Bone marrow (tissue), 2 donors: ENCODE measurements around the gene UHRF1.
"Not testable (repeated sequence)": the region's sequence is repeated elsewhere in the genome, so short reads cannot be mapped to it uniquely, and the experiment has no call there.

Experiments
- DNase-seq, 2 donors: peaks; one replicate each; lab custom pipeline; 2025; lab: John Stamatoyannopoulos, UW

Gene UHRF1

DNA sequence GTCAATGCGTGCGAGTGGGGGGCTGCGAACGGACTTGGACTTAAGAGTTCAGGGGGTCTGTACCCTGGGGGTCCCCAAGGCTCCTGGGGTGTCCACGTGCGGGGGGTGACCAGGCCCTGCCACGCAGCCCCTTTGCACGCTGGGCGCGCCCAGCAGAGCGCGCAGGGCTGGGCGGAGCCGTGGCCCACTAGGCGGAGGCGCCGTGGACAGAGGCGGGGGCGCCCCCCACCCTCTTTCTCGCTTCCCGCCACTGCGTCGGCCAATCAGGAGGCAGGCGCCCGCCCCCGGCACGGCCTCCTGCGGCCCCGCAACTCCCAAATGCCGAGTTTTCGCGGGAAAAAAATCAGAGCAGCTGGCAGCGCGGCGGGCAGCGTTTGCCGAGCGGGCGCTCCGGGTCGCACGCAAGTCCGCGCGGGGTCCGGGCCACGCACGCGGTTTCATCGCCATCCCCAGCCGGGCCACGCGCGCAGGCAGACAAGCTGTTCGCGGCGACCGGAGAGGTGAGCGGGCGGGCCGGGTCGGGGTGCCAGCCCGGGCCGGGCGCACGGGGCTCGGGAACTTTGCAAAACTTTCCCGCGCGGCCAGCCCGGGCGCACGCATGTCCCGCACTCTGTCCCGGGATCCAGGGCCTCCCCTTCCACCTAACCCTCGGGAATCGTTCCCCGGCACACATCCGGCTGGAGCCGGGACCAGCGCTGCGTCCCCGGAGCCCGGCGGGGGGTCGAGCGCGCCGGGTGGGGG lies at the start of gene UHRF1:
Gene UHRF1, plus strand, starts transcription at position 346 of the 741 bp plus-strand sequence. CDS start 1,385 bp downstream, outside the sequence.
- no peak for DNase-seq

DNA sequence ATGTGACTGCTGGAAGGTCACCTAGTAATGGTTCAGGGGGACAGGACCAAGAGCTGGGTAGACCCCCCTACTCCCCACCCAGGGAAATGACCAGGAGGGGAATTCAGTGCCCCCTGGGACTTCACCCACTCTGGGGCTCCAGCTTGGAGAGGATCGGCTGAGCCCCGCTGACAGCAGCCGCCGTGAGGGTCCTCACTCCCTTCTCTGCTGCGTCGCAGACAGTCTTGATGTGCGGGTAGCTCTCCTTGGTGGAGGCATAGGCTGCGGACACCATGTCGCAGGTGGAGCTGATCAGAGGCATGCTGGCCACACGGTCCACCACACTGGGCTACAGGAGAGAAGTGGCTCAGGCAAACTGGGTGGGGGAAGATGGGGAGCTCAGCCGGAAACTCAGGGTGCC lies 49.6 kb upstream of the UHRF1 start:
- no peak for DNase-seq

GRCh38 chr19:4861147-4861546 lies 48.2 kb upstream of the UHRF1 start:
- DNase-seq = no peak

DNA sequence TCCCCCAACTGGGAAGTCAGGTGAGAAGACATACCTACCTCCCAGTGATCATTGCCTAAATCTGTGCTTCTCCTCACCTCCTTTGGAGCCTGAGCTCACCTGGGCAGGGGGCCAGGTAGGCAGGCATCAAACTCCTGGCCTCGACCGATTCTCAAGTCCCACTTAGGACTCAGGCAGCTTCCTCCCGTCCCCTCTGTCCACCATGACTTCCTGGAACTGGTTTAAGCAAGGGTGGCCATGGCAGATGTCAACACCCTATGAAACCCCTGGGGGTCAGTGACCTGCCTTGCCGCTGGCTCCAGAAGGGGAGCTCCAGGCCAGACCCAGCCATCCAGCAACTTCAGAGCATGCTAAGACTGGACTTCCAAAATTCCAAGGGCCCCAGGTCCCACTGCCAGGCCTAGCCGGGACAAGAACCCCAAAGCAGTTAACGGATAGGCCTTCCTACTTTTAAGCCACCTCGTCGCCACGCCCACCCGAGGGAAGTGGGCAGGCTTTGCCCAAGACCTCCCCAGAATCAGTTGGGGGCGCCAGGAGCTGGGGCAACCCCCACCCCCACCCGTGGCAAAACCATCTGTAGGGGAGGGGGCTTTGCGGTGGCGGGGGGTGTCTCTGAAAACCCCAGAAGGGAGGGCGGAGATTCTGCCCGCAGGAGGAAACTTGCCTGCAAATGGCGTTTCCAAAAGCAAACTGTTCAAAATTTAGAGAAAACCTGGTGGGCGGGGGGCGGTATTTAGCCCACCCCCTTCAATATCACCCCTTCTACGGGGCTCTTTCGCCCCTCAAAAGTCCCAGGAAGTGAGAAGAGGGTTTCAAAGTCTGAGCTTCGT lies 42.5 kb upstream of the UHRF1 start:
- DNase-seq = peak; percentile 16 to 29

DNA sequence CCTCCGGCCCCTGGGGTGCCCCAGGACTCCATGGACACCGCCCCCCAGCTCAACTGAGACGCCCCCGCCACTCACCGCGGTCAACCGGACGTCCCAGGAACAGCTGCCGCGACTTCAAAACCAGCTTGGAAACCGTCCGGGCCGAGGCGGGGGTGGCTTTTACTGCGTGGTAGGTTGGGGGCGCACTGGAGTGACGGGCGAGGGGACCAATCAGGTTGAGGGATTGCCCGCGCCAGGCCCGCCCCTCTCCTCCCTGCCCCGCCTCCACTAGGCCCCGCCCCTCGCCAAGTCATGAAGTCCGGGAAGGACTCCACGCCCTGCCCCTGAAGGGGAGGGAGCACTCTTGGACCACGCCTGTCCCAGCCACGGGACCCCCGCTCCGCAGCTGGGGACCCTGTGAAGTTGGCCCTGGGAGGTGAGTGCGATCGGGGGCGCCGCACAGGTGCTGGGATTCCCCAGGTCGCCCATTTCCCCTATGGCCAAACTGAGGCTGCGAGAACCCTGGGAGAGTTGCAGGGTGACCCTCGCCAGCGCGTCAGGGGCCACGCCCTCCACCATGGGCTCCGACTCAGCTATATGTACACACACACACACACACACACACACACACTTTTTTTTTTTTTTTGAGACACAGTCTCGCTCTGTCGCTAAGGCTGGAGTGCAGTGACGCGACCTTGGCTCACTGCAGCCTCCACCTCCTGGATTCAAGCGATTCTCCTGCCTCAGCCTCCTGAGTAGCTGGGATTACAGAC lies 41.6 kb upstream of the UHRF1 start, which contains the start of gene PLIN3:
Gene PLIN3, minus strand, starts transcription at position 134 of the 752 bp plus-strand sequence. CDS start 6,273 bp downstream, outside the sequence.
- peak; percentile 88 to 98 for DNase-seq

DNA sequence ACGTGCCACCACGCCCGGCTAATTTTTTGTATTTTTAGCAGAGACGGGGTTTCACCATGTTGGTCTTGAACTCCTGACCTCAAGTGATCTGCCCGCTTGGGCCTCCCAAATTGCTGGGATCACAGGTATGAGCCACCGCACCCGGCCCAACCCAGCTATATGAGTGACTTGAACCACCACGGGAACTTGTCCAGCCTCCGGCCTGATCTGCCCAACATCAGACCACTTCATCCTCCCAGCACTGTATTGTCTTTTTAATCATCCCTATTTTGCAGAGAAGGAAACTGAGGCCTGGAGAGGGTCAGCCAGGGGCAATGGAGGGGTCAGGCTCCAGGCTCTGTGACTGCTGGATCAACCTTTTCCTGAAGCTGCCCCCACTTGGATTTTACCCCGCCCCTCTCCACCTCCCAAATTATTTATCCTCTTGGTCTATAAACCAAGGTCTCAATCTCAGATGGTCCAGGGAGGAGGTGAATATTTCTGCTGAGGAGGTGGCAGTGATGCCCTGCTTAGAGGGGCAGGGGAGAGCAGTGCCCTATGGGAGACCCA lies 40.9 kb upstream of the UHRF1 start:
- no peak for DNase-seq

GRCh38 chr19:4870025-4870700 lies 39.1 kb upstream of the UHRF1 start:
- DNase-seq = peak; percentile 40 to 92

GRCh38 chr19:4871711-4872110 lies 37.6 kb upstream of the UHRF1 start:
- no peak for DNase-seq

DNA sequence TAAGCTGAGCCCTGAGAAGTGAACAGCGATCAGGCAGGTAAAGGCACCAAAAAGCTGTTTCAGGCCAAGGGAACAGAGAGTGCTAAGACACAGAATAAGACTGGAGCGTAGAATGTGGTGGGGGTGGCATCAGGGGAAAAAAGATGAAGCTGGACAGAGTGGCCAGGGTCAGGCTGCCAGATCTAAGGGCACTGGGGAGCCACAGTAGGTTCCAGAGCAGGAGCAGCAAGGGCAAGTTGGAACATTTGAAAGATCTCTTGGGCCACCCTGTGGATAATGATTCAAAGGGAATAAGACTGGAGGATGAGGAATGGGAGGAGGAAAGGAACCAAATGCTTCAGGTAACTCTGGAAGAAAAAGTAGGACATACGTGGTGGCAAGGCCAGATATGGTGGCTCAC lies 35.4 kb upstream of the UHRF1 start:
- no peak for DNase-seq

DNA sequence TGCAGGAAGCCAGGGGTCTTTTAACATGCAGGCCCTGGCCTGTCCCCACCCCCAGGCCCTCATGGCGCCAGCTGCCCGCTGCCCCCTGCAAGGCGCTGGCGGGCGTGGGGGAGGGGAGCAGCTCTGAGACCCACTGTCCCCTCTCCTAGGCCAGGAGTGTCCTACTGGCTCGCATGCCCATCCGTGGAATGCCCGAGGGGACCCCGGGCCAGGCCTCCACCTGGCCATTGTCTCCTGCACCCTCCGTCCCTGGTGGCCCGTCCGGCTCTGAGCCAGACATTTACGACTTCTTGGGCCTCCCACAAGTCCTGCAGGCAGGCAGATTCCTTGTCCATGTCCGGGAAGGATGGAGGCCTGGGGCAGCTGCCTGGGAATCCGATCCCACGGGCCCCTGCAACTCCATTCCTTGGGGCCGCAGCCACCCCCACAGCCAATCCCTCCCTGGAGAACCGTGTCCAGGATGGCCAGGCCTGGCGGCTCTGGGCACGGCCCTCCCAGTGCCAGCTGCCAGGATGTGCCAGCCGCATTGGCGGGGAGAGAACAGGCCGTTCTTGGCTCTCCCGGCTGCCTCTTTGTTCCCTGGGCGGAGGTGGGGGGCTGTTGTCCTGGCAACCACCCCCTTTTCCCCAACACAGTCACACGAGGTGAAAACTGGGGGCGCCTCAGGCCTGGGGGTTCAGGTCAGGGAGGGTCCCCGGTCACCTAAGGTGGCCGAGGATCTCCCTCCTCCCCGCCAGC lies 31.4 kb upstream of the UHRF1 start:
- DNase-seq = no peak

DNA sequence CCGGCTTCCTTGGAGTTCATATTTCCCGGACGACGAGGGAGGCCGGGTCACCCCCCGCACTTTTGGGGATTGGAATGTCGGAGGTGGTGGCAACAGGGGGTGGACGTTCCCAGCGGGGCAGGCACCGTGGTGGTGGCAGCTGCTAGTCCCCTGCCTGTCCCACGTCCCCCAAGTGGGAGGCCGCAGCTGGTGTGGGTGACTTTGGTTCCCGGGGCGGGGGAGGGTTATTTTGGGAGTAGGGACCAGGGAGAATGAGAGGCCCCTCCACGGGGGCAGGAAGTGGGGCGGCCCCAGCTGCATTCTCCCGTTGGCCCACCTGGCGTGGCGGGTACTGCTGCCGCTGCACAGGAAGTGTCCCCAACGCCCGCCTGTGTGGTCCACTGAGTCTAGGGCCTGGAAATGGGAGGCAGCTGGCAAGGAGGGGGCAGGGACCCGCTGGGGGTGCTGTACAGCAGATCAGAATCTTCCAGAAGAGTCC lies 30.8 kb upstream of the UHRF1 start:
- peak in 1 of 2 donors; percentile 52 for DNase-seq

GRCh38 chr19:4879041-4879440 lies 30.3 kb upstream of the UHRF1 start:
- DNase-seq = no peak

GRCh38 chr19:4882874-4883273 lies 26.4 kb upstream of the UHRF1 start:
- not testable (repeated sequence) for DNase-seq

- DNase-seq = not testable (repeated sequence)
Observed at GRCh38 chr19:4884993-4885392, 24.3 kb upstream of the UHRF1 start.

DNA sequence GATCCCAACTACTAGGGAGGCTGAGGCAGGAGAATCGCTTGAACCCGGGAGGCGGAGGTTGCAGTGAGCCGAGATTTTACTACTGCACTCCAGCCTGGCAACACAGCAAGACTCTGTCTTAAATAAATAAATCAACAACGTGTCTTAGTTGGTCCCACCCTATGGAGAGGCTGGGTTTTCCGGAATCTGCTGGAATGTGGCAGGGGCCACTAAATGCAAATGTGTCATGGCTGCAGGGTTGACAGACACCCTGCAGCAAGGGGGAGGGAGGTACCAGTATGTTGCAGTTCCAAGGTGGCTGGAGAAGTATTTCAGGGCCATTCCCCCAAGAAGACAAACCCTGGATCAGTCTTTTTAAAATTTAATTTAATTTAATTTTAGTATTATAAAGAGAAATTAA lies 21.5 kb upstream of the UHRF1 start:
- not testable (repeated sequence) for DNase-seq

DNA sequence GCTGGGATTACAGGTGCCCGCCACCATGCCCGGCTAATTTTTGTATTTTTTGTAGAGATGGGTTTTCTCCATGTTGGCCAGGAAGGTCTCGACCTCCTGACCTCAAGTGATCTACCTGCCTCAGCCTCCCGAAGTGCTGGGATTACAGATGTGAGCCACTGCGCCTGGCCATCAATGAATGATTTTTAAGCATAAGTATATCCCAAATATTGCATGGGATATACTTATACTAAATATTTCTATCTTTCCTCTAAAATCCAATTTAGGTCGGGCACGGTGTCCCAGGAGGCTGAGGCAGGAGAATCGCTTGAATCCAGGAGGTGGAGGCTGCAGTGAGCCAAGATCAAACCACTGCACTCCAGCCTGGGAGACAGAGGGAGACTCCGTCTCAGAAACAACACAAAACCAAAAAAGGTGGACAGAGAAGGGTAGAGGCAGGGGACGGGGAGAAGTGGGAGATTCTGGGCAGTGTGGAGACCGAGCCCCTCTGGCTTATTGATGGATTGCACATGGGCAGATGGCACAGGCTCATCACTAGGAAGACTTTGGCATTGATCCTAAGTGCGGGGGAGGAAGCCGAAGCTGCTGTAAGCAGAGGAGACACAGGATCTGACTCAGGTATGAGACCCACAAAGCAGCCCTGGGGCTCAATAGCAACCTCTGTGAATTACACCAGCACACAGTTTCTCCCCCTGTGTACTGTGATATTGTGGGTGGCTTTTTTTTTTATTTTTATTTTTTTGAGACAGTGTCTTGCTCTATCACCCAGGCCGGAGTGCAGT lies 20.1 kb upstream of the UHRF1 start:
- DNase-seq = no peak

DNA sequence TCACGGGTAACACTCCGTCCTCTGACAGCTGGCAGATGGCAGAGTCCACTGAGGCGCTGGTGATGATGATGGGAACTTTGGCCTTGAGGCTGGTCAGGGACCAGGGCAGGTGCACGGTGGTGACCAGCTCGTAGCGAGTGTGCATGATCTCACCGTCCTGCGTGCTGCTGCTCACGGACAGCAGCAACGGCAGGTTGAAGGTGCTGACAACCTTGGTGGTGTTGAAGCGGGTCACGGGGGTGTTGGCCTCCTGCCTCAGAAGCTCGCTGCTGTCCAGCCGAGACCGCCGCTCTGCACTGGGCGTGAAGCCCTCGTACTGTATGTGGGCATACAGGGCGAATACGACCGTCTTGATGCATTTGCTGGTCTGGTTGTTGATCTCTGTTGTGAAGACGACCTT lies 18.2 kb upstream of the UHRF1 start:
- no peak for DNase-seq

- DNase-seq = not testable (repeated sequence)
Observed at GRCh38 chr19:4892962-4893361, 16.3 kb upstream of the UHRF1 start.

- no peak for DNase-seq
Observed at GRCh38 chr19:4896372-4896771, 12.9 kb upstream of the UHRF1 start.

- no peak for DNase-seq
Observed at GRCh38 chr19:4897146-4897545, 12.2 kb upstream of the UHRF1 start.
